Measurements from ENCODE around the gene GADD45GIP1. TPM values are rescaled to one million over a fixed set of nuclear protein-coding genes. Genes with fewer than 3 reads are reported as not detected.
"Not testable (repeated sequence)": the region's sequence is repeated elsewhere in the genome, so short reads cannot be mapped to it uniquely, and the experiment has no call there.

The GADD45GIP1 gene
- total RNA-seq, 1 experiment from 2014 or later: 29.1 TPM

DNA sequence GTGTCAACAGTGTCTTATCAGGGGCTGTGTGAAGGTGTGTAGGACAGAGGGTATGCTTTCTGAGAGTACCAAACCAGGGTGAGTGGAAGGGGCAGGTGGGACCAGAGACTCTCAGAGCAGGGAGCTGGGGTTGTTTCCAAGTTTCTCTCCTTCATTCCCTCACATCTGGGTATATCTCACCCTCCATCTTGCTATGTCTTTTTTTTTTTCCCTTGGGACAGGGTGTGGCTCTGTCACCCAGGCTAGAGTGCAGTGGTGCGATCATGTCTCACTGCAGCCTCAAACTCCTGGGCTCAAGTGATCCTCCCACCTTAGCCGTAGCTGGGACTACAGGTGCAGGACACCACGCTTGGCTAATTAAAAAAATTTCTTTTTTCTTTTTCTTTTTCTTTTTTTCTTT lies 23.0 kb upstream of the GADD45GIP1 start:
- ChIA-PET POLR2A (ENCODE audit: unreplicated experiment) (interaction anchor here (0.6 kb wide), 1 partner anchor 283 kb away, joined by 10 read pairs; no protein-coding TSS in a partner anchor), CTCF (no interaction called here)
- TF ChIP-seq CTCF (conservative IDR thresholded peaks at IDR 0.05) (no peak), EZH2 (IDR thresholded peaks at IDR 0.05; ENCODE audit: low read depth) (no peak)
- Histone ChIP-seq H3K4me1 (replicated peaks; ENCODE audit: insufficient read depth) (peaks cover 10% of the 10 kb centered on the region), H2AFZ (no peak overlapping the region), H3K27ac (no peak overlapping the region), H4K20me1 (ENCODE audit: insufficient read depth) (no peaks in the 10 kb centered on the region), H3F3A (ENCODE audit: insufficient read depth, low read depth) (peaks cover 15% of the 10 kb centered on the region; the same call in 1 of the 2 replicates), H3K9me3 (ENCODE audit: insufficient read depth, low read depth) (no peaks in the 10 kb centered on the region), H3K4me2 (no peak overlapping the region), H3K36me3 (ENCODE audit: low read depth) (no peaks in the 10 kb centered on the region), H3K9me2 (ENCODE audit: insufficient read depth) (no peaks in the 10 kb centered on the region), H3K27me3 (ENCODE audit: insufficient read depth, low read depth) (peaks cover 19% of the 10 kb centered on the region), H3K79me2 (ENCODE audit: low read depth) (no peaks in the 10 kb centered on the region), H3K4me3 (no peak overlapping the region)
- BruUV-seq (replicated peaks): no TSS peak
- no peak for DNase-seq
- intact Hi-C loops (cut with micrococcal nuclease; ENCODE audit: unreplicated experiment): loop anchor here (5.0 kb wide), 2 partner anchors 297 to 452 kb away; no protein-coding TSS in a partner anchor

GRCh38 chr19:12976109-12976508 lies 19.1 kb upstream of the GADD45GIP1 start:
- H2AFZ ChIP-seq; H3F3A ChIP-seq (ENCODE audit: insufficient read depth, low read depth); POLR2A ChIA-PET (ENCODE audit: unreplicated experiment); H3K27ac ChIP-seq; H3K9me2 ChIP-seq (ENCODE audit: insufficient read depth); H4K20me1 ChIP-seq (ENCODE audit: insufficient read depth); H3K79me2 ChIP-seq (ENCODE audit: low read depth); H3K4me3 ChIP-seq; DNase-seq; H3K27me3 ChIP-seq (ENCODE audit: insufficient read depth, low read depth); BruUV-seq (replicated peaks); H3K36me3 ChIP-seq (ENCODE audit: low read depth); H3K9me3 ChIP-seq (ENCODE audit: insufficient read depth, low read depth); H3K4me2 ChIP-seq; H3K4me1 ChIP-seq (replicated peaks; ENCODE audit: insufficient read depth): not testable (repeated sequence)
- CTCF ChIA-PET: interaction anchor here (0.6 kb wide), 1 partner anchor 167 kb away, joined by 4 read pairs; no protein-coding TSS in a partner anchor
- intact Hi-C loops (cut with micrococcal nuclease; ENCODE audit: unreplicated experiment): loop anchor here (5.0 kb wide), 2 partner anchors 301 to 456 kb away; no protein-coding TSS in a partner anchor

- H3K4me2 ChIP-seq: no peak overlapping the region
- H3K27ac ChIP-seq: no peak overlapping the region
- no peaks in the 10 kb centered on the region for H3K9me2 ChIP-seq (ENCODE audit: insufficient read depth)
- no peaks in the 10 kb centered on the region for H4K20me1 ChIP-seq (ENCODE audit: insufficient read depth)
- no peak for DNase-seq
- peaks cover 5% of the 10 kb centered on the region; the same call in 1 of the 2 replicates for H3F3A ChIP-seq (ENCODE audit: insufficient read depth, low read depth)
- no peaks in the 10 kb centered on the region for H3K27me3 ChIP-seq (ENCODE audit: insufficient read depth, low read depth)
- intact Hi-C loops (cut with micrococcal nuclease; ENCODE audit: unreplicated experiment): loop anchor here (5.0 kb wide), 2 partner anchors 302 to 457 kb away; no protein-coding TSS in a partner anchor
- ChIA-PET CTCF (interaction anchor here (0.6 kb wide), 1 partner anchor 168 kb away, joined by 4 read pairs; no protein-coding TSS in a partner anchor), POLR2A (ENCODE audit: unreplicated experiment) (no interaction called here)
- H3K4me1 ChIP-seq (replicated peaks; ENCODE audit: insufficient read depth): no peaks in the 10 kb centered on the region
- H3K36me3 ChIP-seq (ENCODE audit: low read depth): no peaks in the 10 kb centered on the region
- TF ChIP-seq EZH2 (IDR thresholded peaks at IDR 0.05; ENCODE audit: low read depth) (no peak), CTCF (conservative IDR thresholded peaks at IDR 0.05) (no peak)
- no peak overlapping the region for H2AFZ ChIP-seq
- no peak overlapping the region for H3K4me3 ChIP-seq
- no peaks in the 10 kb centered on the region for H3K9me3 ChIP-seq (ENCODE audit: insufficient read depth, low read depth)
- H3K79me2 ChIP-seq (ENCODE audit: low read depth): no peaks in the 10 kb centered on the region
- no TSS peak for BruUV-seq (replicated peaks)
Observed at GRCh38 chr19:12975221-12975741, 18.3 kb upstream of the GADD45GIP1 start.

All from PC-9 (cell line).